ENCODE data around the gene CTNNA3.

Gene CTNNA3

GRCh38 chr10:66927251-66927935 lies 768.6 kb downstream of the CTNNA3 start:
- in situ Hi-C loops (cut with MboI; ENCODE audit: low sequenced_read_pairs) = loop anchor here (25.0 kb wide), 1 partner anchor 585 kb away; no protein-coding TSS in a partner anchor
- Histone ChIP-seq H3K27me3 (ENCODE audit: low read depth) (no peaks in the 10 kb centered on the region), H3K9me3 (no peaks in the 10 kb centered on the region), H3K4me3 (peak overlapping the region; percentile 38), H3K36me3 (replicated peaks) (no peaks in the 10 kb centered on the region), H3K4me1 (peaks cover 29% of the 10 kb centered on the region)
- DNase-seq (ENCODE audit: low spot score in 2 of 2) = peak; percentile 15 to 22

GRCh38 chr10:66926841-66927240 lies 769.2 kb downstream of the CTNNA3 start:
- Histone ChIP-seq H3K36me3 (replicated peaks) (no peaks in the 10 kb centered on the region), H3K27me3 (ENCODE audit: low read depth) (no peaks in the 10 kb centered on the region), H3K4me1 (peaks cover 28% of the 10 kb centered on the region), H3K4me3 (peak overlapping the region; percentile 38), H3K9me3 (no peaks in the 10 kb centered on the region)
- in situ Hi-C loops (cut with MboI; ENCODE audit: low sequenced_read_pairs) = loop anchor here (25.0 kb wide), 1 partner anchor 585 kb away; no protein-coding TSS in a partner anchor
- peak; percentile 8 to 11 for DNase-seq (ENCODE audit: low spot score in 2 of 2)

GRCh38 chr10:66925896-66926715 lies 769.9 kb downstream of the CTNNA3 start, which contains the start of gene LRRTM3:
Gene LRRTM3 (plus strand): TSS chr10:66926036.
- Histone ChIP-seq H3K9me3 (no peaks in the 10 kb centered on the region), H3K36me3 (replicated peaks) (no peaks in the 10 kb centered on the region), H3K4me1 (peaks cover 25% of the 10 kb centered on the region), H3K4me3 (peak within 1 kb of the TSS; percentile 38), H3K27me3 (ENCODE audit: low read depth) (no peaks in the 10 kb centered on the region)
- peak; percentile 87 to 97 for DNase-seq (ENCODE audit: low spot score in 2 of 2)
- in situ Hi-C loops (cut with MboI; ENCODE audit: low sequenced_read_pairs) = loop anchor here (25.0 kb wide), 1 partner anchor 586 kb away; no protein-coding TSS in a partner anchor

GRCh38 chr10:66925373-66925772 lies 770.6 kb downstream of the CTNNA3 start:
- H3K36me3 ChIP-seq (replicated peaks) = no peaks in the 10 kb centered on the region
- H3K4me3 ChIP-seq = peak overlapping the region; percentile 38
- H3K9me3 ChIP-seq = no peaks in the 10 kb centered on the region
- no peak for DNase-seq (ENCODE audit: low spot score in 2 of 2)
- peaks cover 24% of the 10 kb centered on the region for H3K4me1 ChIP-seq
- in situ Hi-C loops (cut with MboI; ENCODE audit: low sequenced_read_pairs) = loop anchor here (25.0 kb wide), 1 partner anchor 587 kb away; no protein-coding TSS in a partner anchor
- no peaks in the 10 kb centered on the region for H3K27me3 ChIP-seq (ENCODE audit: low read depth)

- Histone ChIP-seq H3K36me3 (replicated peaks) (no peaks in the 10 kb centered on the region), H3K27me3 (ENCODE audit: low read depth) (no peaks in the 10 kb centered on the region), H3K9me3 (no peaks in the 10 kb centered on the region), H3K4me1 (peaks cover 18% of the 10 kb centered on the region), H3K4me3 (no peak overlapping the region; the same call in 1 of the 2 replicates)
- in situ Hi-C loops (cut with MboI; ENCODE audit: low sequenced_read_pairs) = loop anchor here (25.0 kb wide), 1 partner anchor 587 kb away; no protein-coding TSS in a partner anchor
- peak in 1 of 2 experiments; percentile 55 for DNase-seq (ENCODE audit: low spot score in 2 of 2)
Observed at GRCh38 chr10:66924674-66925345, 771.2 kb downstream of the CTNNA3 start.

- DNase-seq (ENCODE audit: low spot score in 2 of 2) = no peak
- Histone ChIP-seq H3K27me3 (ENCODE audit: low read depth) (no peaks in the 10 kb centered on the region), H3K4me3 (no peak overlapping the region), H3K36me3 (replicated peaks) (no peaks in the 10 kb centered on the region), H3K9me3 (no peaks in the 10 kb centered on the region), H3K4me1 (no peaks in the 10 kb centered on the region)
- in situ Hi-C loops (cut with MboI; ENCODE audit: low sequenced_read_pairs) = no loop called here
Observed at GRCh38 chr10:66919248-66919647, 776.7 kb downstream of the CTNNA3 start.

GRCh38 chr10:66917104-66917503 lies 778.9 kb downstream of the CTNNA3 start:
- in situ Hi-C loops (cut with MboI; ENCODE audit: low sequenced_read_pairs) = no loop called here
- no peaks in the 10 kb centered on the region for H3K4me1 ChIP-seq
- no peak overlapping the region for H3K4me3 ChIP-seq
- no peaks in the 10 kb centered on the region for H3K36me3 ChIP-seq (replicated peaks)
- H3K9me3 ChIP-seq = no peaks in the 10 kb centered on the region
- H3K27me3 ChIP-seq (ENCODE audit: low read depth) = no peaks in the 10 kb centered on the region
- DNase-seq (ENCODE audit: low spot score in 2 of 2) = no peak

GRCh38 chr10:66916030-66916429 lies 780.0 kb downstream of the CTNNA3 start:
- Histone ChIP-seq H3K36me3 (replicated peaks) (no peaks in the 10 kb centered on the region), H3K4me3 (no peak overlapping the region), H3K9me3 (no peaks in the 10 kb centered on the region), H3K4me1 (no peaks in the 10 kb centered on the region), H3K27me3 (ENCODE audit: low read depth) (no peaks in the 10 kb centered on the region)
- DNase-seq (ENCODE audit: low spot score in 2 of 2) = peak in 1 of 2 experiments; percentile 0
- in situ Hi-C loops (cut with MboI; ENCODE audit: low sequenced_read_pairs) = no loop called here

GRCh38 chr10:66910671-66911070 lies 785.3 kb downstream of the CTNNA3 start:
- in situ Hi-C loops (cut with MboI; ENCODE audit: low sequenced_read_pairs) = no loop called here
- no peaks in the 10 kb centered on the region for H3K4me1 ChIP-seq
- DNase-seq (ENCODE audit: low spot score in 2 of 2) = no peak

GRCh38 chr10:66892871-66893270 lies 803.1 kb downstream of the CTNNA3 start:
- H3K4me1 ChIP-seq = peaks cover 23% of the 10 kb centered on the region
- no peaks in the 10 kb centered on the region for H3K36me3 ChIP-seq (replicated peaks)
- in situ Hi-C loops (cut with MboI; ENCODE audit: low sequenced_read_pairs) = no loop called here
- H3K9me3 ChIP-seq = no peaks in the 10 kb centered on the region
- no peaks in the 10 kb centered on the region for H3K27me3 ChIP-seq (ENCODE audit: low read depth)
- no peak overlapping the region for H3K4me3 ChIP-seq
- peak; percentile 68 to 99 for DNase-seq (ENCODE audit: low spot score in 2 of 2)

More at GRCh38 chr10:66910671-66911070, 785.3 kb downstream of the CTNNA3 start:
- Histone ChIP-seq H3K9me3 (no peaks in the 10 kb centered on the region), H3K27me3 (ENCODE audit: low read depth) (no peaks in the 10 kb centered on the region), H3K36me3 (replicated peaks) (no peaks in the 10 kb centered on the region), H3K4me3 (no peak overlapping the region)

GRCh38 chr10:66888237-66888636 lies 807.8 kb downstream of the CTNNA3 start:
- no peak for DNase-seq (ENCODE audit: low spot score in 2 of 2)
- H3K36me3 ChIP-seq (replicated peaks) = no peaks in the 10 kb centered on the region
- H3K9me3 ChIP-seq = no peaks in the 10 kb centered on the region
- no peaks in the 10 kb centered on the region for H3K27me3 ChIP-seq (ENCODE audit: low read depth)
- H3K4me3 ChIP-seq = no peak overlapping the region
- in situ Hi-C loops (cut with MboI; ENCODE audit: low sequenced_read_pairs) = no loop called here
- peaks cover 12% of the 10 kb centered on the region for H3K4me1 ChIP-seq

- Histone ChIP-seq H3K4me3 (no peak overlapping the region), H3K36me3 (replicated peaks) (no peaks in the 10 kb centered on the region), H3K9me3 (no peaks in the 10 kb centered on the region), H3K27me3 (ENCODE audit: low read depth) (no peaks in the 10 kb centered on the region), H3K4me1 (peaks cover 3% of the 10 kb centered on the region)
- no peak for DNase-seq (ENCODE audit: low spot score in 2 of 2)
- in situ Hi-C loops (cut with MboI; ENCODE audit: low sequenced_read_pairs) = no loop called here
Observed at GRCh38 chr10:66886848-66887247, 809.1 kb downstream of the CTNNA3 start.

- H3K4me1 ChIP-seq = no peaks in the 10 kb centered on the region
- no peaks in the 10 kb centered on the region for H3K27me3 ChIP-seq (ENCODE audit: low read depth)
- no peak for DNase-seq (ENCODE audit: low spot score in 2 of 2)
- no peaks in the 10 kb centered on the region for H3K9me3 ChIP-seq
- in situ Hi-C loops (cut with MboI; ENCODE audit: low sequenced_read_pairs) = no loop called here
- no peaks in the 10 kb centered on the region for H3K36me3 ChIP-seq (replicated peaks)
- H3K4me3 ChIP-seq = no peak overlapping the region
Observed at GRCh38 chr10:66882271-66882670, 813.7 kb downstream of the CTNNA3 start.

Measured in HAP-1 (cell line).